ENCODE results near the gene CASKIN1. TPM values are rescaled to one million over a fixed set of nuclear protein-coding genes. Genes with fewer than 3 reads are reported as not detected.

CASKIN1 gene
- total and polyA plus RNA-seq, 2 of the 8 experiments (the other 6 are each of a cell fraction or from before 2014, with no cell fraction given) = 1.2 to 6.4 TPM

DNA sequence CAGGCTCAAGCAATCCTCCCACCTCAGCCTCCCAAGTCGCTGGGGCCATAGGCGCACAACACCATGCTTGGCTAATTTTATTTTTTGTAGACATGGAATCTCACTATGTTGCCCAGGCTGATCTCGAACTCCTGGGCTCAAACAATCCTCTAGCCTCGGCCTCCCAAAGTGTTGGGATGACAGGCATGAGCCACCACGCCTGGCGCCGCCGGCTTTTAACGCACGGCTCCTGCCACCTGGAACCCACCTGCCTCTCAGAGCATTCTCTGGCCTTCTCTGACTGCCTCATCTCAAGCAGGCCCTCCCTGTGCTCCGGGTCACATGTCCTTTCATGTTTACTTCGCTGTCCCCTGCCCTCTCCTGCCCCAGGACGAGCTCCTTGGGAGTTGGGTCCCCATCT is 10.3 kb downstream of the CASKIN1 start (continued):
- TF ChIP-seq, protein P1, sequence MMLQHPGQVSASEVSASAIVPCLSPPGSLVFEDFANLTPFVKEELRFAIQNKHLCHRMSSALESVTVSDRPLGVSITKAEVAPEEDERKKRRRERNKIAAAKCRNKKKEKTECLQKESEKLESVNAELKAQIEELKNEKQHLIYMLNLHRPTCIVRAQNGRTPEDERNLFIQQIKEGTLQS (IDR thresholded peaks at IDR 0.05; ENCODE audit: insufficient read depth, low read depth, low read length) = no peak
- TF ChIP-seq NANOG (IDR thresholded peaks at IDR 0.05; ENCODE audit: insufficient read depth, low read depth, low read length, poor library complexity, severe bottlenecking) (no peak), TBP (IDR thresholded peaks at IDR 0.05; ENCODE audit: low read depth, low read length) (no peak), JUN (IDR thresholded peaks at IDR 0.05; ENCODE audit: low read depth, low read length) (no peak)

Data from H1 (cell line).